ENCODE measurements around the gene MMADHC. TPM values are rescaled to one million over a fixed set of nuclear protein-coding genes. Genes with fewer than 3 reads are reported as not detected.

Gene MMADHC
- total and polyA plus RNA-seq, 9 of the 15 experiments (the other 6 are each of a cell fraction or from before 2014, with no cell fraction given): 187 to 850 (median 271) TPM

DNA sequence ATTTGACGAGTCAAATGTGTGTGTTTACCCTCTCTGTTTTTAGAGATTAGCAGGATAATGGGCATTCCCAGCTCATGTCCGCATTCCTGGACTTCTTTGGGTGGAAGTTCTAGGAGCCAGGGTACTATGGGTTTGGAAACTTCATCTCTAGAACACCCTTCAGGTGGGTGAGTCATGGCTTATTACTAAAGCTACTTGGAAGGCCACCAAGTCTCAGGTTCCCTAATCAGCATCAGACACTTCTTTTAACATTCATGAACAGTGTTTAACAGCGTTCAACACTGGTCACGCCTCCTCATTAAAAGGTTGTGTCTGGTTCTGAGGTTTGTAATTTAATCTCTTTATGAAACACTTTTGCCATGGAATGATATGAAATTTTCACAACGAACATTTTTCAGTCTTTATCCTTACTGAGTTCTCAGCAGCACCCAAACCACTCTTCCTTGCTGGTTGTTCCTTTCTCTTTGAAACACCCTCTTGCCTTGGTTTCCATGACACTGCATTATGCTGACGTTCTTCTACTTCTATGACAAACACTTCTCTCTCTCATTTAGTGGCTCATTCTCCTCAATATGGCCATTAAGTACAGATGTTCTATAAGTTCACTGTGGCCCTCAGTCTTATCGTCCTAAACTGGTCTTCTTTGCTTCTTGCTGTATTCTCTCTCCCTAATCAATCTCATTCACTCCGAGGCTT lies 49.3 kb downstream of the MMADHC start (continued):
- TF ChIP-seq MGA (IDR thresholded peaks at IDR 0.05) (no peak), YY1 (IDR thresholded peaks at IDR 0.05; ENCODE audit: borderline replicate concordance in 1 of 3, control insufficient read depth in 1 of 3, extremely low read depth in 1 of 3, insufficient read depth in 3 of 3, insufficient read length in 1 of 3, insufficient replicate concordance in 2 of 3, low read depth in 1 of 3, low read length in 2 of 3) (no peak), CBFA2T3 (IDR thresholded peaks at IDR 0.05) (0 out of 2 replicates have a peak, but pooled peaks have one; percentile 13), JUND (IDR thresholded peaks at IDR 0.05; ENCODE audit: borderline replicate concordance, low read depth, low read length) (peak; percentile 22; the same call in 1 of the 2 replicates), JUND (tag; IDR thresholded peaks at IDR 0.05; ENCODE audit: borderline replicate concordance, low read depth, low read length) (no peak)
- TF ChIP-seq, protein P1, sequence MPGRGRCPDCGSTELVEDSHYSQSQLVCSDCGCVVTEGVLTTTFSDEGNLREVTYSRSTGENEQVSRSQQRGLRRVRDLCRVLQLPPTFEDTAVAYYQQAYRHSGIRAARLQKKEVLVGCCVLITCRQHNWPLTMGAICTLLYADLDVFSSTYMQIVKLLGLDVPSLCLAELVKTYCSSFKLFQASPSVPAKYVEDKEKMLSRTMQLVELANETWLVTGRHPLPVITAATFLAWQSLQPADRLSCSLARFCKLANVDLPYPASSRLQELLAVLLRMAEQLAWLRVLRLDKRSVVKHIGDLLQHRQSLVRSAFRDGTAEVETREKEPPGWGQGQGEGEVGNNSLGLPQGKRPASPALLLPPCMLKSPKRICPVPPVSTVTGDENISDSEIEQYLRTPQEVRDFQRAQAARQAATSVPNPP (IDR thresholded peaks at IDR 0.05; ENCODE audit: borderline replicate concordance, insufficient read depth, insufficient read length): no peak

All from K562 (cell line).